ENCODE results near the gene OR10A2. TPM values are rescaled to one million over a fixed set of nuclear protein-coding genes. Genes with fewer than 3 reads are reported as not detected.

OR10A2 gene
- total and polyA plus RNA-seq, 7 donors: not detected

GRCh38 chr11:6889835-6890234 lies 27.0 kb downstream of the OR10A2 start:
- DNase-seq: no peak
- H3K4me1 ChIP-seq: no peaks in the 10 kb centered on the region
- WGBS, 2 donors: 80 to 82% methylated on average over 1 of the region's 1 CpG
- no peak overlapping the region for H3K27ac ChIP-seq
- no peaks in the 10 kb centered on the region for H3K36me3 ChIP-seq
- H3K4me3 ChIP-seq: no peak overlapping the region
- TF ChIP-seq POLR2A (IDR thresholded peaks at IDR 0.05): no peak
- TF ChIP-seq CTCF (IDR thresholded peaks at IDR 0.05): no peak
- peaks cover 0 to 3% (median under 1%) of the 10 kb centered on the region in 4 donors for H3K9me3 ChIP-seq
- intact Hi-C loops (cut with DNase I): no loop called here
- no peaks in the 10 kb centered on the region for H3K27me3 ChIP-seq

- no peaks in the 10 kb centered on the region for H3K4me1 ChIP-seq
- WGBS, 2 donors: 85 to 90% methylated on average over 2 of the region's 2 CpGs
- H3K27me3 ChIP-seq: no peaks in the 10 kb centered on the region
- intact Hi-C loops (cut with DNase I): no loop called here
- no peak for DNase-seq
- no peaks in the 10 kb centered on the region for H3K36me3 ChIP-seq
- TF ChIP-seq POLR2AphosphoS5 (IDR thresholded peaks at IDR 0.05) (no peak), CTCF (IDR thresholded peaks at IDR 0.05) (no peak), EP300 (IDR thresholded peaks at IDR 0.05) (no peak), POLR2A (IDR thresholded peaks at IDR 0.05) (no peak)
- H3K27ac ChIP-seq: no peak within 1 kb of the TSS
- H3K4me3 ChIP-seq: no peak within 1 kb of the TSS
- H3K9me3 ChIP-seq: peaks cover 0 to 3% (median under 1%) of the 10 kb centered on the region in 4 donors
Observed at GRCh38 chr11:6892400-6892799, 29.5 kb downstream of the OR10A2 start, which contains the start of gene OR2D2. Gene OR2D2 (minus strand): TSS chr11:6892500. CDS start chr11:6892500, 0 bp downstream.

- intact Hi-C loops (cut with DNase I): no loop called here
- TF ChIP-seq POLR2AphosphoS5 (IDR thresholded peaks at IDR 0.05) (no peak), POLR2A (IDR thresholded peaks at IDR 0.05) (no peak), EP300 (IDR thresholded peaks at IDR 0.05) (no peak), CTCF (IDR thresholded peaks at IDR 0.05) (no peak)
Observed at GRCh38 chr11:6894097-6894496, 31.2 kb downstream of the OR10A2 start.

GRCh38 chr11:6895010-6895409 lies 32.2 kb downstream of the OR10A2 start:
- Histone ChIP-seq H3K4me1 (no peaks in the 10 kb centered on the region), H3K4me3 (no peak overlapping the region), H3K36me3 (no peaks in the 10 kb centered on the region), H3K27ac (no peak overlapping the region), H3K9me3 (no peaks in the 10 kb centered on the region), H3K27me3 (no peaks in the 10 kb centered on the region)
- no peak for TF ChIP-seq CTCF (IDR thresholded peaks at IDR 0.05)
- TF ChIP-seq POLR2A (IDR thresholded peaks at IDR 0.05): no peak
- no peak for TF ChIP-seq EP300 (IDR thresholded peaks at IDR 0.05)
- TF ChIP-seq POLR2AphosphoS5 (IDR thresholded peaks at IDR 0.05): no peak
- DNase-seq: no peak
- intact Hi-C loops (cut with DNase I): no loop called here

More at GRCh38 chr11:6894097-6894496, 31.2 kb downstream of the OR10A2 start:
- no peak overlapping the region for H3K4me3 ChIP-seq
- no peaks in the 10 kb centered on the region for H3K27me3 ChIP-seq
- no peak overlapping the region for H3K27ac ChIP-seq
- no peaks in the 10 kb centered on the region for H3K4me1 ChIP-seq
- H3K36me3 ChIP-seq: no peaks in the 10 kb centered on the region
- H3K9me3 ChIP-seq: no peaks in the 10 kb centered on the region
- no peak for DNase-seq

- 48 to 75% methylated on average over 1 of the region's 1 CpG for WGBS, 2 donors
- H3K9me3 ChIP-seq: no peaks in the 10 kb centered on the region
- H3K4me3 ChIP-seq: no peak overlapping the region
- H3K4me1 ChIP-seq: no peaks in the 10 kb centered on the region
- no peak overlapping the region for H3K27ac ChIP-seq
- intact Hi-C loops (cut with DNase I): no loop called here
- no peak for DNase-seq
- TF ChIP-seq CTCF (IDR thresholded peaks at IDR 0.05) (no peak), POLR2A (IDR thresholded peaks at IDR 0.05) (no peak), EP300 (IDR thresholded peaks at IDR 0.05) (no peak), POLR2AphosphoS5 (IDR thresholded peaks at IDR 0.05) (no peak)
- H3K27me3 ChIP-seq: no peaks in the 10 kb centered on the region
- H3K36me3 ChIP-seq: no peaks in the 10 kb centered on the region
Observed at GRCh38 chr11:6898911-6899310, 36.1 kb downstream of the OR10A2 start.

Measured in sigmoid colon (tissue), 7 donors.